ENCODE results near the gene MTA1.

DNA sequence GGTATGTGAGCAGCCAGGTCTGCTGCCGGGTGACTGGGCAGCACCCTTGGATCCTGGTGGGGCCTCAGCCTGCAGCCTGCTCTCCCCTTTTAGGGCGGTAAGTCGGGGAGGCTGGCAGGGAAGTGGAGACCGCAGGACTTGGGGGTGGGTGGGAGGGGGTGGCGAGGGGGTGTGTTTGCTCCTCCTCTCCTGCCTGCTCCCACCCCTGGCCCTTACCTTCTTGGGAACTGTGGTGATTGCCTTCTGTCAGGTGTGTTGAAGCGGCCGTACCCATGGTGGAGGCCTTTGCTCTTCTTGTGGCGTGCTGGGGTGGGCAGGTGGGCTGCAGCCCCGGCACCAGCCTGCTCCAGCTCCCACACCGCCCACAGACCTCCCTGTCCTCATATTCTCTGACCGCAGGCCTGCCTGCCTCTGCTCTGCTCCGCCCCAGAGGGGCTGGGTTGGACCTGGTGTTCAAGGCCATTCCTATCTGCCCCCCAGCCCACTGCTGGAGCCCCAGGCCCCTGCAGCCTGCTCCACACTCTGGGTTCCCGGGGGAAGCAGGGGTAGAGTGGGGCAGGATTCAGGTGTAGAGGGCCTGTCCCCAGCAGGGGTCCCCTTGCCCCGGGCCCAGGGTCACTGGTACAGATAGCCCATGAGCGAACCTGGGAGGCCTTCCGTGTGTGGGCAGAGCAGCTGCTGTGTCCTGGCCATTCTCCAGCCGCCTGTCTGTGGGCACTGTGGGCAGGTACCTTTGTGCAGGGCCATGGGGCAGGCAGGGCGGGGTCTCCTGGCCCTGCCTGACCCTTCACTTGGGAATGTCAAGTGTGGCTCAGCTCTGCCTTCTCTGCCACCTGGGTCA lies 76.6 kb downstream of the MTA1 start:
- TF ChIP-seq, protein P1, sequence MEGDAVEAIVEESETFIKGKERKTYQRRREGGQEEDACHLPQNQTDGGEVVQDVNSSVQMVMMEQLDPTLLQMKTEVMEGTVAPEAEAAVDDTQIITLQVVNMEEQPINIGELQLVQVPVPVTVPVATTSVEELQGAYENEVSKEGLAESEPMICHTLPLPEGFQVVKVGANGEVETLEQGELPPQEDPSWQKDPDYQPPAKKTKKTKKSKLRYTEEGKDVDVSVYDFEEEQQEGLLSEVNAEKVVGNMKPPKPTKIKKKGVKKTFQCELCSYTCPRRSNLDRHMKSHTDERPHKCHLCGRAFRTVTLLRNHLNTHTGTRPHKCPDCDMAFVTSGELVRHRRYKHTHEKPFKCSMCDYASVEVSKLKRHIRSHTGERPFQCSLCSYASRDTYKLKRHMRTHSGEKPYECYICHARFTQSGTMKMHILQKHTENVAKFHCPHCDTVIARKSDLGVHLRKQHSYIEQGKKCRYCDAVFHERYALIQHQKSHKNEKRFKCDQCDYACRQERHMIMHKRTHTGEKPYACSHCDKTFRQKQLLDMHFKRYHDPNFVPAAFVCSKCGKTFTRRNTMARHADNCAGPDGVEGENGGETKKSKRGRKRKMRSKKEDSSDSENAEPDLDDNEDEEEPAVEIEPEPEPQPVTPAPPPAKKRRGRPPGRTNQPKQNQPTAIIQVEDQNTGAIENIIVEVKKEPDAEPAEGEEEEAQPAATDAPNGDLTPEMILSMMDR (IDR thresholded peaks at IDR 0.05; ENCODE audit: low read depth, low read length, missing input control): no peak
- TF ChIP-seq FOXA2 (IDR thresholded peaks at IDR 0.05): no peak
- TF ChIP-seq TAF1 (conservative IDR thresholded peaks at IDR 0.05): no peak
- no peak for TF ChIP-seq NR2F2 (IDR thresholded peaks at IDR 0.05)
